22Rv1 (cell line): ENCODE results near the gene SYT7.

ENCODE experiments used
- ZFX ChIP-seq: fragments of 450-650 bp; IDR thresholded peaks from 2 replicates; pipeline ENCODE4 v1.6.1; 2017; ENCODE audit warnings: antibody characterized with exemption, borderline replicate concordance
- TF ChIP-seq, protein P1 (sequence below): fragments of 450-650 bp; IDR thresholded peaks from 2 replicates; pipeline ENCODE4 v1.5.1; 2017; ENCODE audit warnings: mild to moderate bottlenecking

DNA sequence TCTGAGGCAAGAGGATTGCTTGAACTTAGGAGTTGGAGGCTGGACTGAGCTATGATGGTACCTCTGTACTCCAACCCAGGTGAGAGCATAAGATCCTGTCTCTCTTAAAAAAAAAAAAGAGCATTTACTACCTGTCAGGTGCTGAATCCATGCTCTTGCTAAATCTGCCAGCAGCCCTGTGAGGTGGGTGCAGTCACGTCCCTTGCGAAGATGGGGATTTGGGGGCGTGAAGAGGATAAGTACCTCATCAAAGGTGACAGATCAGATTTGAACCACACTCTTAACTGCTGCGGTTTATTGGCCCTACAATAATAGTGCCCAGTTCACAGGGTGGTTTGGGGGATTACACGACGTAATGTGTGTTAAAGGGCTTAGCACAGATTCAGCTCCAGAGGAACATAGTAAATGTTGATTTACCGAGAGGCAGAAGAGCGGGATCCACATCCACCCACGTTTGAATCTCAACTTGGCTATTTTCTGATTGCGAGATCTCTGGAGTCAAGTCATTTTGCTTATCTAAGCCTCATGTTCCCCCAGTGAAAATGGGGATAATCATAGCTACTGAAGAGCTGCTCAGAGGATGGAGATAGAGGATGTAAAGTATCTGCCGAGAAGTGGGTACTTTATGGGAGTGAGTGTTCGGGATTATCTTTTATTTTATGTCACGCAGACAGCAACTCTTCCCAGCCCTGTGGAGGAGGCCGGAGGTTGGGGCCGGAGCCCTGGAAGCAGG lies 100.4 kb downstream of the SYT7 start:
- TF ChIP-seq, protein P1, sequence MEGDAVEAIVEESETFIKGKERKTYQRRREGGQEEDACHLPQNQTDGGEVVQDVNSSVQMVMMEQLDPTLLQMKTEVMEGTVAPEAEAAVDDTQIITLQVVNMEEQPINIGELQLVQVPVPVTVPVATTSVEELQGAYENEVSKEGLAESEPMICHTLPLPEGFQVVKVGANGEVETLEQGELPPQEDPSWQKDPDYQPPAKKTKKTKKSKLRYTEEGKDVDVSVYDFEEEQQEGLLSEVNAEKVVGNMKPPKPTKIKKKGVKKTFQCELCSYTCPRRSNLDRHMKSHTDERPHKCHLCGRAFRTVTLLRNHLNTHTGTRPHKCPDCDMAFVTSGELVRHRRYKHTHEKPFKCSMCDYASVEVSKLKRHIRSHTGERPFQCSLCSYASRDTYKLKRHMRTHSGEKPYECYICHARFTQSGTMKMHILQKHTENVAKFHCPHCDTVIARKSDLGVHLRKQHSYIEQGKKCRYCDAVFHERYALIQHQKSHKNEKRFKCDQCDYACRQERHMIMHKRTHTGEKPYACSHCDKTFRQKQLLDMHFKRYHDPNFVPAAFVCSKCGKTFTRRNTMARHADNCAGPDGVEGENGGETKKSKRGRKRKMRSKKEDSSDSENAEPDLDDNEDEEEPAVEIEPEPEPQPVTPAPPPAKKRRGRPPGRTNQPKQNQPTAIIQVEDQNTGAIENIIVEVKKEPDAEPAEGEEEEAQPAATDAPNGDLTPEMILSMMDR = no peak
- TF ChIP-seq ZFX = no peak
